HepG2 (cell line): ENCODE results near the gene LMOD3. TPM values are rescaled to one million over a fixed set of nuclear protein-coding genes. Genes with fewer than 3 reads are reported as not detected.

Experiments
- IRF2 ChIP-seq: IDR thresholded peaks from 2 replicates; pipeline ENCODE4 v1.6.1; 2018; ENCODE audit warnings: missing genetic modification reagents, missing compliant biosample characterization
- ISL2 ChIP-seq: sonication (generic); formaldehyde crosslinking; IDR thresholded peaks from 2 replicates; pipeline ENCODE4 v1.5.0; 2020; ENCODE audit warnings: missing genetic modification reagents
- MAZ ChIP-seq, 2 experiments: sonication (generic) in 1 of 2; formaldehyde crosslinking in 1 of 2; IDR thresholded peaks; 2 replicates each; pipeline versions ENCODE4 v1.5.0 to v1.6.1; 2012 to 2020; ENCODE audit warnings: low read depth in 2 of 2, mild to moderate bottlenecking in 2 of 2, borderline replicate concordance in 1 of 2, improper control_type of control experiment in 1 of 2, low read length in 1 of 2, missing genetic modification reagents in 1 of 2, moderate library complexity in 1 of 2
- POLR2AphosphoS5 ChIP-seq: IDR thresholded peaks from 2 replicates; pipeline ENCODE4 v1.6.1; 2012; ENCODE audit warnings: low read depth, low read length
- RAD51 ChIP-seq: fragments of 450-650 bp; IDR thresholded peaks from 2 replicates; pipeline ENCODE4 v1.6.1; 2016; ENCODE audit warnings: borderline replicate concordance
- TEAD2 ChIP-seq: sonication (generic); formaldehyde crosslinking; IDR thresholded peaks from 2 replicates; pipeline ENCODE4 v1.9.0; 2021; ENCODE audit warnings: missing genetic modification reagents
- TOPORS ChIP-seq: sonication (generic); formaldehyde crosslinking; IDR thresholded peaks from 2 replicates; pipeline ENCODE4 v1.8.0; 2023; ENCODE audit warnings: mild to moderate bottlenecking, missing genetic modification reagents
- ZBTB7B ChIP-seq: sonication (generic); formaldehyde crosslinking; IDR thresholded peaks from 2 replicates; pipeline ENCODE4 v1.4.0; 2020; ENCODE audit warnings: missing genetic modification reagents
- ZMYM2 ChIP-seq: sonication (generic); formaldehyde crosslinking; IDR thresholded peaks from 2 replicates; pipeline ENCODE4 v1.8.0; 2022; ENCODE audit warnings: mild to moderate bottlenecking, missing genetic modification reagents
- ZNF292 ChIP-seq: sonication (generic); formaldehyde crosslinking; IDR thresholded peaks from 2 replicates; pipeline ENCODE4 v1.8.1; 2022; ENCODE audit warnings: mild to moderate bottlenecking, low read depth, missing genetic modification reagents, borderline replicate concordance
- ZNF768 ChIP-seq: sonication (generic); formaldehyde crosslinking; IDR thresholded peaks from 2 replicates; pipeline ENCODE4 v1.4.0; 2020; ENCODE audit warnings: missing genetic modification reagents
- polyA plus RNA-seq, 8 experiments: library from polyadenylated mRNA; depleted of rRNA in 3 of 8; stranded (reverse) in 7 of 8; unstranded in 1 of 8; fragments of >200 nt; fragmentation: Illumina TruSeq in 4 of 8; extraction: Trizol in 4 of 8; gene quantifications; 2 replicates each; pipeline versions ENCODE4 v1.2.1 to v1.2.3, GENCODE V29; 2011 to 2016; ENCODE audit warnings: low read depth in 4 of 8, missing spikeins in 1 of 8, mixed read lengths in 1 of 8; ENCODE audit not compliant: insufficient read depth in 1 of 8
- total RNA-seq, 5 experiments: library from RNA; depleted of rRNA; stranded (reverse); fragments of >200 nt; fragmentation: Illumina TruSeq; extraction: Trizol; gene quantifications; 2 replicates each; pipeline ENCODE4 v1.2.3, GENCODE V29; 2016; ENCODE audit warnings: low read depth in 1 of 5
- TF ChIP-seq, protein P1 (sequence below): IDR thresholded peaks from 2 replicates; pipeline ENCODE4 v1.6.1; 2016; ENCODE audit warnings: low read depth
- TF ChIP-seq, protein P2 (sequence below): IDR thresholded peaks from 2 replicates; pipeline ENCODE4 v1.6.1; 2016
- TF ChIP-seq, protein P3 (sequence below): sonication (generic); formaldehyde crosslinking; IDR thresholded peaks from 2 replicates; pipeline ENCODE4 v1.5.1; 2020; ENCODE audit warnings: mild to moderate bottlenecking, missing genetic modification reagents, borderline replicate concordance
- TF ChIP-seq, protein P4 (sequence below): sonication (generic); formaldehyde crosslinking; IDR thresholded peaks from 2 replicates; pipeline ENCODE4 v1.4.0; 2020; ENCODE audit warnings: mild to moderate bottlenecking, low read depth, missing genetic modification reagents
- TF ChIP-seq, protein P5 (sequence below): sonication (generic); formaldehyde crosslinking; conservative IDR thresholded peaks from 2 replicates; pipeline ENCODE4 v1.8.0; 2022; ENCODE audit warnings: missing genetic modification reagents

The LMOD3 gene
- total and polyA plus RNA-seq, 2 of the 13 experiments (the other 11 are each of a cell fraction or from before 2014, with no cell fraction given) = not detected

DNA sequence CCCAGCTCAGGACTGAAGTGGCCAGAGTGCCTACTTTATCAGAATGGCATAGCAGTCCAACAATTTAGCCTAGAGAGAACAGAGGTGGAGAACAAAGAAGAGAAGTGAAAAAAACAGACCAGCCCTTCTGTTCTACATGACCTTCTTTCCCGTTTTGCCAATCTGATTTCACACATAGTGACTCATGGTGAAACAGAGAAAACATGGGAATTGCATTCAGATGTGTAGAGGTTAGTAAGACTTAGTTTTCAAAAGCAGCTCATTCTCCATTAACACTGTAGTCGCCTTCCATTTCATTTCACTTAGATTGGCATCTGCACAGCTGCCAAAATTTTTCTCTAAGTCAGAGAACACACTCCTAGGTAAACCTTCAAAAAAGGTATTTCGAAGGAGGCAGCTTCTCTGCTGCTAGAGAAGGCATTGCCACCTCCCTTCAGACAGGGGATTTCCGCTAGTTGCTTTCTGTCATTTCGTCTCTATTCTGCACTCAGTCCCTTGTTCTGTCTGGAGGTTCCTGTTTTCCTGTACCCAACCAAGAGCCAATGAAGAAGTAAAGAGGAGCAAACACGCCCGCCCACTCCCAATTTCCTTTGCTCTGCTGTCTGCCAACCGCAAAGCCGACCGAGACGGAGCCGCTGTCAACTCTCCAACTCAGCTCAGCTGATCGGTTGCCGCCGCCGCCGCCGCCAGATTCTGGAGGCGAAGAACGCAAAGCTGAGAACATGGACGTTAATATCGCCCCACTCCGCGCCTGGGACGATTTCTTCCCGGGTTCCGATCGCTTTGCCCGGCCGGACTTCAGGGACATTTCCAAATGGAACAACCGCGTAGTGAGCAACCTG, 37.8 kb downstream of the LMOD3 start, which contains the start of gene ARL6IP5 (continued):
- TF ChIP-seq, protein P1, sequence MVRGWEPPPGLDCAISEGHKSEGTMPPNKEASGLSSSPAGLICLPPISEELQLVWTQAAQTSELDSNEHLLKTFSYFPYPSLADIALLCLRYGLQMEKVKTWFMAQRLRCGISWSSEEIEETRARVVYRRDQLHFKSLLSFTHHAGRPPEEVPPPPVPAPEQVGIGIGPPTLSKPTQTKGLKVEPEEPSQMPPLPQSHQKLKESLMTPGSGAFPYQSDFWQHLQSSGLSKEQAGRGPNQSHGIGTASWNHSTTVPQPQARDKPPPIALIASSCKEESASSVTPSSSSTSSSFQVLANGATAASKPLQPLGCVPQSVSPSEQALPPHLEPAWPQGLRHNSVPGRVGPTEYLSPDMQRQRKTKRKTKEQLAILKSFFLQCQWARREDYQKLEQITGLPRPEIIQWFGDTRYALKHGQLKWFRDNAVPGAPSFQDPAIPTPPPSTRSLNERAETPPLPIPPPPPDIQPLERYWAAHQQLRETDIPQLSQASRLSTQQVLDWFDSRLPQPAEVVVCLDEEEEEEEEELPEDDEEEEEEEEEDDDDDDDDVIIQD (CRISPR knock-in tag) = 0 out of 2 replicates have a peak, but pooled peaks have one; percentile 27
- TF ChIP-seq RAD51 (no peak), ISL2 (0 out of 2 replicates have a peak, but pooled peaks have one; percentile 33), TEAD2 (no peak), MAZ (IDR thresholded peaks at IDR 0.05; ENCODE audit: borderline replicate concordance, low read depth, low read length) (no peak), MAZ (CRISPR knock-in tag; IDR thresholded peaks at IDR 0.05; ENCODE audit: low read depth) (no peak), ZNF292 (no peak), IRF2 (CRISPR knock-in tag) (0 out of 2 replicates have a peak, but pooled peaks have one; percentile 74), TOPORS (no peak), ZMYM2 (0 out of 2 replicates have a peak, but pooled peaks have one; percentile 37), ZNF768 (CRISPR knock-in tag) (peak; percentile 43; the same call in 1 of the 2 replicates), ZBTB7B (CRISPR knock-in tag) (peak; percentile 14; the same call in 1 of the 2 replicates), POLR2AphosphoS5 (0 out of 2 replicates have a peak, but pooled peaks have one; percentile 35)
- TF ChIP-seq, protein P2, sequence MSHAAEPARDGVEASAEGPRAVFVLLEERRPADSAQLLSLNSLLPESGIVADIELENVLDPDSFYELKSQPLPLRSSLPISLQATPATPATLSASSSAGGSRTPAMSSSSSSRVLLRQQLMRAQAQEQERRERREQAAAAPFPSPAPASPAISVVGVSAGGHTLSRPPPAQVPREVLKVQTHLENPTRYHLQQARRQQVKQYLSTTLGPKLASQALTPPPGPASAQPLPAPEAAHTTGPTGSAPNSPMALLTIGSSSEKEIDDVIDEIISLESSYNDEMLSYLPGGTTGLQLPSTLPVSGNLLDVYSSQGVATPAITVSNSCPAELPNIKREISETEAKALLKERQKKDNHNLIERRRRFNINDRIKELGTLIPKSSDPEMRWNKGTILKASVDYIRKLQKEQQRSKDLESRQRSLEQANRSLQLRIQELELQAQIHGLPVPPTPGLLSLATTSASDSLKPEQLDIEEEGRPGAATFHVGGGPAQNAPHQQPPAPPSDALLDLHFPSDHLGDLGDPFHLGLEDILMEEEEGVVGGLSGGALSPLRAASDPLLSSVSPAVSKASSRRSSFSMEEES (CRISPR knock-in tag) = peak; percentile 45; the same call in 1 of the 2 replicates
- TF ChIP-seq, protein P3, sequence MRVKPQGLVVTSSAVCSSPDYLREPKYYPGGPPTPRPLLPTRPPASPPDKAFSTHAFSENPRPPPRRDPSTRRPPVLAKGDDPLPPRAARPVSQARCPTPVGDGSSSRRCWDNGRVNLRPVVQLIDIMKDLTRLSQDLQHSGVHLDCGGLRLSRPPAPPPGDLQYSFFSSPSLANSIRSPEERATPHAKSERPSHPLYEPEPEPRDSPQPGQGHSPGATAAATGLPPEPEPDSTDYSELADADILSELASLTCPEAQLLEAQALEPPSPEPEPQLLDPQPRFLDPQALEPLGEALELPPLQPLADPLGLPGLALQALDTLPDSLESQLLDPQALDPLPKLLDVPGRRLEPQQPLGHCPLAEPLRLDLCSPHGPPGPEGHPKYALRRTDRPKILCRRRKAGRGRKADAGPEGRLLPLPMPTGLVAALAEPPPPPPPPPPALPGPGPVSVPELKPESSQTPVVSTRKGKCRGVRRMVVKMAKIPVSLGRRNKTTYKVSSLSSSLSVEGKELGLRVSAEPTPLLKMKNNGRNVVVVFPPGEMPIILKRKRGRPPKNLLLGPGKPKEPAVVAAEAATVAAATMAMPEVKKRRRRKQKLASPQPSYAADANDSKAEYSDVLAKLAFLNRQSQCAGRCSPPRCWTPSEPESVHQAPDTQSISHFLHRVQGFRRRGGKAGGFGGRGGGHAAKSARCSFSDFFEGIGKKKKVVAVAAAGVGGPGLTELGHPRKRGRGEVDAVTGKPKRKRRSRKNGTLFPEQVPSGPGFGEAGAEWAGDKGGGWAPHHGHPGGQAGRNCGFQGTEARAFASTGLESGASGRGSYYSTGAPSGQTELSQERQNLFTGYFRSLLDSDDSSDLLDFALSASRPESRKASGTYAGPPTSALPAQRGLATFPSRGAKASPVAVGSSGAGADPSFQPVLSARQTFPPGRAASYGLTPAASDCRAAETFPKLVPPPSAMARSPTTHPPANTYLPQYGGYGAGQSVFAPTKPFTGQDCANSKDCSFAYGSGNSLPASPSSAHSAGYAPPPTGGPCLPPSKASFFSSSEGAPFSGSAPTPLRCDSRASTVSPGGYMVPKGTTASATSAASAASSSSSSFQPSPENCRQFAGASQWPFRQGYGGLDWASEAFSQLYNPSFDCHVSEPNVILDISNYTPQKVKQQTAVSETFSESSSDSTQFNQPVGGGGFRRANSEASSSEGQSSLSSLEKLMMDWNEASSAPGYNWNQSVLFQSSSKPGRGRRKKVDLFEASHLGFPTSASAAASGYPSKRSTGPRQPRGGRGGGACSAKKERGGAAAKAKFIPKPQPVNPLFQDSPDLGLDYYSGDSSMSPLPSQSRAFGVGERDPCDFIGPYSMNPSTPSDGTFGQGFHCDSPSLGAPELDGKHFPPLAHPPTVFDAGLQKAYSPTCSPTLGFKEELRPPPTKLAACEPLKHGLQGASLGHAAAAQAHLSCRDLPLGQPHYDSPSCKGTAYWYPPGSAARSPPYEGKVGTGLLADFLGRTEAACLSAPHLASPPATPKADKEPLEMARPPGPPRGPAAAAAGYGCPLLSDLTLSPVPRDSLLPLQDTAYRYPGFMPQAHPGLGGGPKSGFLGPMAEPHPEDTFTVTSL (CRISPR knock-in tag) = 0 out of 2 replicates have a peak, but pooled peaks have one; percentile 18
- TF ChIP-seq, protein P4, sequence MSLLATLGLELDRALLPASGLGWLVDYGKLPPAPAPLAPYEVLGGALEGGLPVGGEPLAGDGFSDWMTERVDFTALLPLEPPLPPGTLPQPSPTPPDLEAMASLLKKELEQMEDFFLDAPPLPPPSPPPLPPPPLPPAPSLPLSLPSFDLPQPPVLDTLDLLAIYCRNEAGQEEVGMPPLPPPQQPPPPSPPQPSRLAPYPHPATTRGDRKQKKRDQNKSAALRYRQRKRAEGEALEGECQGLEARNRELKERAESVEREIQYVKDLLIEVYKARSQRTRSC (CRISPR knock-in tag) = no peak
- TF ChIP-seq, protein P5, sequence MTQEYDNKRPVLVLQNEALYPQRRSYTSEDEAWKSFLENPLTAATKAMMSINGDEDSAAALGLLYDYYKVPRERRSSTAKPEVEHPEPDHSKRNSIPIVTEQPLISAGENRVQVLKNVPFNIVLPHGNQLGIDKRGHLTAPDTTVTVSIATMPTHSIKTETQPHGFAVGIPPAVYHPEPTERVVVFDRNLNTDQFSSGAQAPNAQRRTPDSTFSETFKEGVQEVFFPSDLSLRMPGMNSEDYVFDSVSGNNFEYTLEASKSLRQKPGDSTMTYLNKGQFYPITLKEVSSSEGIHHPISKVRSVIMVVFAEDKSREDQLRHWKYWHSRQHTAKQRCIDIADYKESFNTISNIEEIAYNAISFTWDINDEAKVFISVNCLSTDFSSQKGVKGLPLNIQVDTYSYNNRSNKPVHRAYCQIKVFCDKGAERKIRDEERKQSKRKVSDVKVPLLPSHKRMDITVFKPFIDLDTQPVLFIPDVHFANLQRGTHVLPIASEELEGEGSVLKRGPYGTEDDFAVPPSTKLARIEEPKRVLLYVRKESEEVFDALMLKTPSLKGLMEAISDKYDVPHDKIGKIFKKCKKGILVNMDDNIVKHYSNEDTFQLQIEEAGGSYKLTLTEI (CRISPR knock-in tag) = no peak
